K562 (cell line): Measurements from ENCODE around the gene ZMYM4. TPM values are rescaled to one million over a fixed set of nuclear protein-coding genes. Genes with fewer than 3 reads are reported as not detected.

Experiments used
- BRD4 ChIP-seq: fragments of 200-600 bp; sonication (generic); IDR thresholded peaks from 2 replicates; pipeline ENCODE4 v1.6.1; 2017; ENCODE audit warnings: inconsistent platforms
- CHD1 ChIP-seq: fragments of 200-600 bp; sonication (generic); IDR thresholded peaks from one replicate; pipeline ENCODE4 v1.6.1; 2012; ENCODE audit warnings: mild to moderate bottlenecking, moderate library complexity, low read length, inconsistent platforms
- GABPB1 ChIP-seq: sonication (generic); formaldehyde crosslinking; IDR thresholded peaks from 2 replicates; pipeline ENCODE4 v1.8.0; 2022; ENCODE audit warnings: mild to moderate bottlenecking, missing genetic modification reagents
- ID3 ChIP-seq, 2 experiments: fragments of 250-450 bp in 1 of 2; fragments of 450-650 bp in 1 of 2; sonication (Bioruptor Pico) in 1 of 2; IDR thresholded peaks; 2 replicates each; pipeline versions ENCODE4 v1.6.1 to v1.8.0; 2016 to 2021; ENCODE audit warnings: mild to moderate bottlenecking in 2 of 2, moderate library complexity in 2 of 2, missing compliant biosample characterization in 1 of 2, missing genetic modification characterization in 1 of 2
- ILF3 ChIP-seq: fragments of 450-650 bp; IDR thresholded peaks from 2 replicates; pipeline ENCODE4 v1.6.1; 2018; ENCODE audit warnings: antibody characterized with exemption, mild to moderate bottlenecking, moderate library complexity, borderline replicate concordance
- MNT ChIP-seq, 2 experiments: fragments of 450-650 bp; conservative IDR thresholded peaks; 2 replicates each; pipeline ENCODE4 v1.6.1; 2017; ENCODE audit warnings: mild to moderate bottlenecking in 2 of 2, moderate library complexity in 2 of 2
- NR2C1 ChIP-seq, 2 experiments: fragments of 450-650 bp; IDR thresholded peaks; 2 replicates each; pipeline ENCODE4 v1.6.1; 2017; ENCODE audit warnings: mild to moderate bottlenecking in 2 of 2, antibody characterized with exemption in 1 of 2, inconsistent platforms in 1 of 2, missing compliant biosample characterization in 1 of 2, missing genetic modification characterization in 1 of 2
- NR3C1 ChIP-seq: sonication (generic); formaldehyde crosslinking; IDR thresholded peaks from 2 replicates; pipeline ENCODE4 v1.8.1; 2022; ENCODE audit warnings: missing genetic modification reagents
- PRMT5 ChIP-seq: sonication (generic); formaldehyde crosslinking; IDR thresholded peaks from 2 replicates; pipeline ENCODE4 v1.5.0; 2020; ENCODE audit warnings: missing genetic modification reagents
- RREB1 ChIP-seq: fragments of 250-450 bp; sonication (Bioruptor Pico); IDR thresholded peaks from 2 replicates; pipeline ENCODE4 v1.4.0; 2020
- SREBF2 ChIP-seq: sonication (generic); formaldehyde crosslinking; IDR thresholded peaks from 2 replicates; pipeline ENCODE4 v1.4.0; 2020; ENCODE audit warnings: mild to moderate bottlenecking, missing genetic modification reagents
- TCF7 ChIP-seq: sonication (generic); IDR thresholded peaks from 2 replicates; pipeline ENCODE4 v1.6.1; 2016; ENCODE audit warnings: antibody characterized with exemption, borderline replicate concordance
- ZBTB33 ChIP-seq: sonication (generic); formaldehyde crosslinking; IDR thresholded peaks from 2 replicates; pipeline ENCODE4 v1.8.1; 2023; ENCODE audit warnings: mild to moderate bottlenecking, missing genetic modification reagents
- ZNF133 ChIP-seq: fragments of 250-450 bp; sonication (Bioruptor Pico); IDR thresholded peaks from 2 replicates; pipeline ENCODE4 v1.4.0; 2020; ENCODE audit warnings: mild to moderate bottlenecking
- ZNF395 ChIP-seq: fragments of 200-800 bp; sonication (Bioruptor generic); IDR thresholded peaks from 2 replicates; pipeline ENCODE4 v1.6.1; 2017; ENCODE audit warnings: missing genetic modification characterization, missing compliant biosample characterization
- ZNF644 ChIP-seq: fragments of 200-800 bp; sonication (Bioruptor generic); IDR thresholded peaks from 2 replicates; pipeline ENCODE4 v1.6.1; 2016; ENCODE audit warnings: low read depth, missing genetic modification characterization, missing compliant biosample characterization
- polyA plus RNA-seq, 8 experiments: library from polyadenylated mRNA; depleted of rRNA in 4 of 8; stranded (reverse) in 5 of 8; unstranded in 3 of 8; fragments of >200 nt; fragmentation: Nextera tagmentation in 2 of 8; fragmentation: Illumina TruSeq in 1 of 8; extraction: Ambion mirVana in 2 of 8; extraction: Trizol in 1 of 8; gene quantifications; 2 replicates each; pipeline versions ENCODE4 v1.2.1 to v1.2.3, GENCODE V29; 2011 to 2014; ENCODE audit warnings: inconsistent platforms in 1 of 8, missing spikeins in 1 of 8
- total RNA-seq, 7 experiments: library from RNA; depleted of rRNA in 6 of 7; stranded (reverse); fragments of >200 nt in 6 of 7; fragmentation: Illumina TruSeq in 2 of 7; extraction: Trizol in 2 of 7; gene quantifications; 2 replicates each; pipeline versions ENCODE4 v1.2.1 to v1.2.3, GENCODE V29; 2011 to 2021; ENCODE audit warnings: low replicate concordance in 1 of 7

ZMYM4 gene
- total and polyA plus RNA-seq, 9 of the 15 experiments (the other 6 are each of a cell fraction or from before 2014, with no cell fraction given): 15.2 to 77.2 (median 63.3) TPM

GRCh38 chr1:35279555-35279904 is 11.0 kb downstream of the ZMYM4 start (continued):
- peak; percentile 37 to 70; a peak in 2 of 4 replicates for TF ChIP-seq MNT (conservative IDR thresholded peaks at IDR 0.05)
- peak; percentile 74; the same call in 1 of the 2 replicates for TF ChIP-seq ZNF395 (CRISPR knock-in tag)
- TF ChIP-seq BRD4: 0 out of 2 replicates have a peak, but pooled peaks have one; percentile 28
- TF ChIP-seq SREBF2 (CRISPR knock-in tag): no peak
- 0 out of 2 replicates have a peak, but pooled peaks have one; percentile 2 for TF ChIP-seq ILF3
- 0 out of 2 replicates have a peak, but pooled peaks have one; percentile 27 for TF ChIP-seq ZNF644 (tag)
- TF ChIP-seq ZNF133 (CRISPR knock-in tag): no peak
- TF ChIP-seq NR3C1 (CRISPR knock-in tag): no peak
- no peak for TF ChIP-seq NR2C1 (IDR thresholded peaks at IDR 0.05)
- 0 out of 2 replicates have a peak, but pooled peaks have one; percentile 23 for TF ChIP-seq NR2C1 (tag; IDR thresholded peaks at IDR 0.05)
- TF ChIP-seq GABPB1 (CRISPR knock-in tag): peak; percentile 10; the same call in 1 of the 2 replicates
- TF ChIP-seq RREB1 (CRISPR knock-in tag): no peak
- no peak for TF ChIP-seq ID3 (CRISPR knock-in tag; IDR thresholded peaks at IDR 0.05)
- TF ChIP-seq ID3 (tag; IDR thresholded peaks at IDR 0.05): 0 out of 2 replicates have a peak, but pooled peaks have one; percentile 10
- no peak for TF ChIP-seq CHD1
- no peak for TF ChIP-seq ZBTB33
- TF ChIP-seq TCF7: no peak
- TF ChIP-seq PRMT5: no peak
